ENCODE measurements around the gene RIBC1. TPM values are rescaled to one million over a fixed set of nuclear protein-coding genes. Genes with fewer than 3 reads are reported as not detected.

The RIBC1 gene
- polyA plus RNA-seq, 1 of the 3 experiments (the other 2 are of a cell fraction): 0.33 TPM

DNA sequence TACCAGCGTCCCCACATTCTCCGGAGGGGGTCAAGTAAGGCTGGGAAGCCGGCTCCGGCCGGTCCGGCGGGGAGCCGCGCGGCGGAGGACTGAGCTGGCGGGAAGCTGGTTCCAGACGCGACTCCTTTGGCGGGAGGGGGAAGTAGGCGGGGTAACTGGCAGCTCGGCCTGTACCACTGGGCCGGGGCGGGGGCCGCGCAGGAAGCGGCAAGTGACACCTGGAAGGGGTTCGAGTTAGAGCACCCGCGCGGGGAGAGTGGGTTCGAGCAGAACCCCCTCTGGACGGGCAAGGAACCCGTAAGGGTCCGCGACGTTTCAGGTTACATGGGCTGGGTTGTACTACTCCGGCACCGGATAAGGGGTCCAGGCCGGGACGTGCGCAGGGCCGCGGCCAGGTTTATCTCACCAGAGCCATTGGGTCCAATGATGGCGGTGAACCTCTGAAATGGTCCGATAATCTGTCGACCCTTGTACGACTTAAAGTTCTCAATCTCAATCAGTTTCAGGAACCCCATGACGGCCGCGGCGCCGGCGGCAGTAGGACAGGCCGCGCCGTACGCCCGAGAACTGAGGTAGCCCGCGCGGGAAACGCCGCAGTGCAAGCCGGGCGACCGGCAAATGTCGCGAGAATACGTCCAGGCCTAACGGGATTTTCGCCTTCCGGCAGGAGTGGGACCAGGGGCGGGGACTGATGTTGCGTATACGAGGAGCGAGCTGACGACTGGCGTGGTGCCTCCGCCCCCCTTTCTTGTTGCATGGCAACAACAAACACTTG lies 400 bp upstream of the RIBC1 start, which contains the start of gene SMC1A:
SMC1A (minus strand) TSS at position 569 of the 775 bp plus-strand sequence; CDS start at position 515, 54 bp downstream.
- H3K9me2 ChIP-seq: no peaks in the 10 kb centered on the region
- H3K9me3 ChIP-seq: no peaks in the 10 kb centered on the region
- H3K27ac ChIP-seq (ENCODE audit: low read depth in 2 of 2, low read length in 1 of 2): peak within 1 kb of the TSS; percentile 83 to 87
- peak within 1 kb of the TSS; percentile 70 to 85 for H3K4me3 ChIP-seq (ENCODE audit: low read depth in 2 of 2, low read length in 1 of 2)
- CTCF ChIA-PET: interaction anchor here (1.4 to 3.8 kb wide), 6 partner anchors 11 to 138 kb away, joined by 5 to 30 read pairs (median 15); partner anchors contain the start of gene HSD17B10
- H3K4me2 ChIP-seq: peak within 1 kb of the TSS; percentile 87
- H3K9ac ChIP-seq: peak within 1 kb of the TSS; percentile 89
- DNase-seq: peak; percentile 96
- H3K4me1 ChIP-seq (ENCODE audit: control insufficient read depth in 1 of 2, insufficient read depth in 2 of 2, low read depth in 1 of 2, low read length in 1 of 2): peaks cover 5 to 14% of the 10 kb centered on the region in 2 experiments; a peak in 2 of 4 replicates
- peaks cover 0 to 3% of the 10 kb centered on the region in 2 experiments for H3K36me3 ChIP-seq (replicated peaks in 1 of 2; ENCODE audit: control insufficient read depth in 1 of 2, insufficient read depth in 2 of 2, low read length in 1 of 2)
- H3K27me3 ChIP-seq (ENCODE audit: insufficient read depth): no peaks in the 10 kb centered on the region
- peak within 1 kb of the TSS; percentile 84 for H2AFZ ChIP-seq (ENCODE audit: low read depth)
- under 1% methylated on average over 25 of the region's 75 CpGs for WGBS (ENCODE audit: low lambda C conversion rate)
- POLR2A ChIA-PET: interaction anchor here (0.6 to 1.6 kb wide), 9 partner anchors 11 to 1060 kb away, joined by 3 to 8 read pairs (median 4); partner anchors contain the start of gene HSD17B10
- H4K20me1 ChIP-seq (ENCODE audit: insufficient read depth): peaks cover 23% of the 10 kb centered on the region
- H3K79me2 ChIP-seq (ENCODE audit: insufficient read depth): peaks cover 48% of the 10 kb centered on the region
- no peaks in the 10 kb centered on the region for H3F3A ChIP-seq (replicated peaks; ENCODE audit: insufficient read depth)
- TF ChIP-seq TAF1 (IDR thresholded peaks at IDR 0.05; ENCODE audit: borderline replicate concordance, low read depth, low read length) (peak; percentile 88; the same call in 1 of the 2 replicates), SMC3 (IDR thresholded peaks at IDR 0.05; ENCODE audit: low read depth, low read length) (no peak), YY1 (IDR thresholded peaks at IDR 0.05; ENCODE audit: low read depth) (no peak; the same call in 1 of the 2 replicates), TEAD4 (IDR thresholded peaks at IDR 0.05; ENCODE audit: borderline replicate concordance, insufficient read depth) (0 out of 2 replicates have a peak, but pooled peaks have one; percentile 14), FOXM1 (IDR thresholded peaks at IDR 0.05; ENCODE audit: low read depth) (no peak), EP300 (IDR thresholded peaks at IDR 0.05; ENCODE audit: borderline replicate concordance in 1 of 2, low read depth in 1 of 2, low read length in 1 of 2) (peak; percentile 33 to 58; a peak in 3 of 4 replicates), POLR2AphosphoS5 (IDR thresholded peaks at IDR 0.05; ENCODE audit: low read depth, low read length) (peak; percentile 79), MXI1 (IDR thresholded peaks at IDR 0.05; ENCODE audit: low read depth, low read length) (peak; percentile 80), RFX5 (IDR thresholded peaks at IDR 0.05; ENCODE audit: low read length) (0 out of 2 replicates have a peak, but pooled peaks have one; percentile 89), RAD21 (IDR thresholded peaks at IDR 0.05; ENCODE audit: low read length) (no peak), EZH2phosphoT487 (IDR thresholded peaks at IDR 0.05; ENCODE audit: borderline replicate concordance, low read depth) (no peak), GABPA (IDR thresholded peaks at IDR 0.05; ENCODE audit: low read depth) (peak; percentile 47; the same call in 1 of the 2 replicates), RXRA (IDR thresholded peaks at IDR 0.05; ENCODE audit: borderline replicate concordance, low read depth) (no peak), MEF2A (IDR thresholded peaks at IDR 0.05; ENCODE audit: borderline replicate concordance, low read depth) (no peak), RCOR1 (IDR thresholded peaks at IDR 0.05; ENCODE audit: low read length) (peak; percentile 32; the same call in 1 of the 2 replicates), JUND (IDR thresholded peaks at IDR 0.05) (peak; percentile 11; the same call in 1 of the 2 replicates), TCF12 (IDR thresholded peaks at IDR 0.05) (no peak), FOSL2 (IDR thresholded peaks at IDR 0.05; ENCODE audit: borderline replicate concordance, low read depth) (no peak), SIN3A (IDR thresholded peaks at IDR 0.05; ENCODE audit: borderline replicate concordance, low read depth, low read length) (peak; percentile 88; the same call in 1 of the 2 replicates), CHD2 (IDR thresholded peaks at IDR 0.05; ENCODE audit: low read length, partially characterized antibody) (peak; percentile 99), NRF1 (IDR thresholded peaks at IDR 0.05; ENCODE audit: low read depth, low read length) (no peak)
- TF ChIP-seq, protein P1, sequence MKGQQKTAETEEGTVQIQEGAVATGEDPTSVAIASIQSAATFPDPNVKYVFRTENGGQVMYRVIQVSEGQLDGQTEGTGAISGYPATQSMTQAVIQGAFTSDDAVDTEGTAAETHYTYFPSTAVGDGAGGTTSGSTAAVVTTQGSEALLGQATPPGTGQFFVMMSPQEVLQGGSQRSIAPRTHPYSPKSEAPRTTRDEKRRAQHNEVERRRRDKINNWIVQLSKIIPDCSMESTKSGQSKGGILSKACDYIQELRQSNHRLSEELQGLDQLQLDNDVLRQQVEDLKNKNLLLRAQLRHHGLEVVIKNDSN (IDR thresholded peaks at IDR 0.05; ENCODE audit: borderline replicate concordance, low read depth): no peak
- TF ChIP-seq, protein P2, sequence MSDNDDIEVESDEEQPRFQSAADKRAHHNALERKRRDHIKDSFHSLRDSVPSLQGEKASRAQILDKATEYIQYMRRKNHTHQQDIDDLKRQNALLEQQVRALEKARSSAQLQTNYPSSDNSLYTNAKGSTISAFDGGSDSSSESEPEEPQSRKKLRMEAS (IDR thresholded peaks at IDR 0.05; ENCODE audit: low read depth): no peak; the same call in none of the 2 replicates
- TF ChIP-seq, protein P3, sequence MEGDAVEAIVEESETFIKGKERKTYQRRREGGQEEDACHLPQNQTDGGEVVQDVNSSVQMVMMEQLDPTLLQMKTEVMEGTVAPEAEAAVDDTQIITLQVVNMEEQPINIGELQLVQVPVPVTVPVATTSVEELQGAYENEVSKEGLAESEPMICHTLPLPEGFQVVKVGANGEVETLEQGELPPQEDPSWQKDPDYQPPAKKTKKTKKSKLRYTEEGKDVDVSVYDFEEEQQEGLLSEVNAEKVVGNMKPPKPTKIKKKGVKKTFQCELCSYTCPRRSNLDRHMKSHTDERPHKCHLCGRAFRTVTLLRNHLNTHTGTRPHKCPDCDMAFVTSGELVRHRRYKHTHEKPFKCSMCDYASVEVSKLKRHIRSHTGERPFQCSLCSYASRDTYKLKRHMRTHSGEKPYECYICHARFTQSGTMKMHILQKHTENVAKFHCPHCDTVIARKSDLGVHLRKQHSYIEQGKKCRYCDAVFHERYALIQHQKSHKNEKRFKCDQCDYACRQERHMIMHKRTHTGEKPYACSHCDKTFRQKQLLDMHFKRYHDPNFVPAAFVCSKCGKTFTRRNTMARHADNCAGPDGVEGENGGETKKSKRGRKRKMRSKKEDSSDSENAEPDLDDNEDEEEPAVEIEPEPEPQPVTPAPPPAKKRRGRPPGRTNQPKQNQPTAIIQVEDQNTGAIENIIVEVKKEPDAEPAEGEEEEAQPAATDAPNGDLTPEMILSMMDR (IDR thresholded peaks at IDR 0.05): no peak
- TF ChIP-seq, protein P4, sequence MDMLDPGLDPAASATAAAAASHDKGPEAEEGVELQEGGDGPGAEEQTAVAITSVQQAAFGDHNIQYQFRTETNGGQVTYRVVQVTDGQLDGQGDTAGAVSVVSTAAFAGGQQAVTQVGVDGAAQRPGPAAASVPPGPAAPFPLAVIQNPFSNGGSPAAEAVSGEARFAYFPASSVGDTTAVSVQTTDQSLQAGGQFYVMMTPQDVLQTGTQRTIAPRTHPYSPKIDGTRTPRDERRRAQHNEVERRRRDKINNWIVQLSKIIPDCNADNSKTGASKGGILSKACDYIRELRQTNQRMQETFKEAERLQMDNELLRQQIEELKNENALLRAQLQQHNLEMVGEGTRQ (IDR thresholded peaks at IDR 0.05; ENCODE audit: borderline replicate concordance, low read depth, low read length): no peak
- TF ChIP-seq, protein P5, sequence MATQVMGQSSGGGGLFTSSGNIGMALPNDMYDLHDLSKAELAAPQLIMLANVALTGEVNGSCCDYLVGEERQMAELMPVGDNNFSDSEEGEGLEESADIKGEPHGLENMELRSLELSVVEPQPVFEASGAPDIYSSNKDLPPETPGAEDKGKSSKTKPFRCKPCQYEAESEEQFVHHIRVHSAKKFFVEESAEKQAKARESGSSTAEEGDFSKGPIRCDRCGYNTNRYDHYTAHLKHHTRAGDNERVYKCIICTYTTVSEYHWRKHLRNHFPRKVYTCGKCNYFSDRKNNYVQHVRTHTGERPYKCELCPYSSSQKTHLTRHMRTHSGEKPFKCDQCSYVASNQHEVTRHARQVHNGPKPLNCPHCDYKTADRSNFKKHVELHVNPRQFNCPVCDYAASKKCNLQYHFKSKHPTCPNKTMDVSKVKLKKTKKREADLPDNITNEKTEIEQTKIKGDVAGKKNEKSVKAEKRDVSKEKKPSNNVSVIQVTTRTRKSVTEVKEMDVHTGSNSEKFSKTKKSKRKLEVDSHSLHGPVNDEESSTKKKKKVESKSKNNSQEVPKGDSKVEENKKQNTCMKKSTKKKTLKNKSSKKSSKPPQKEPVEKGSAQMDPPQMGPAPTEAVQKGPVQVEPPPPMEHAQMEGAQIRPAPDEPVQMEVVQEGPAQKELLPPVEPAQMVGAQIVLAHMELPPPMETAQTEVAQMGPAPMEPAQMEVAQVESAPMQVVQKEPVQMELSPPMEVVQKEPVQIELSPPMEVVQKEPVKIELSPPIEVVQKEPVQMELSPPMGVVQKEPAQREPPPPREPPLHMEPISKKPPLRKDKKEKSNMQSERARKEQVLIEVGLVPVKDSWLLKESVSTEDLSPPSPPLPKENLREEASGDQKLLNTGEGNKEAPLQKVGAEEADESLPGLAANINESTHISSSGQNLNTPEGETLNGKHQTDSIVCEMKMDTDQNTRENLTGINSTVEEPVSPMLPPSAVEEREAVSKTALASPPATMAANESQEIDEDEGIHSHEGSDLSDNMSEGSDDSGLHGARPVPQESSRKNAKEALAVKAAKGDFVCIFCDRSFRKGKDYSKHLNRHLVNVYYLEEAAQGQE (IDR thresholded peaks at IDR 0.05; ENCODE audit: low read depth, low read length): no peak
